ENCODE results near the gene NFKBIB. TPM values are rescaled to one million over a fixed set of nuclear protein-coding genes. Genes with fewer than 3 reads are reported as not detected.

NFKBIB gene
- total RNA-seq, result 20.8 and 24.1 TPM in 2 replicates
- polyA plus RNA-seq, result 29.6 and 30.1 TPM in 2 replicates

DNA sequence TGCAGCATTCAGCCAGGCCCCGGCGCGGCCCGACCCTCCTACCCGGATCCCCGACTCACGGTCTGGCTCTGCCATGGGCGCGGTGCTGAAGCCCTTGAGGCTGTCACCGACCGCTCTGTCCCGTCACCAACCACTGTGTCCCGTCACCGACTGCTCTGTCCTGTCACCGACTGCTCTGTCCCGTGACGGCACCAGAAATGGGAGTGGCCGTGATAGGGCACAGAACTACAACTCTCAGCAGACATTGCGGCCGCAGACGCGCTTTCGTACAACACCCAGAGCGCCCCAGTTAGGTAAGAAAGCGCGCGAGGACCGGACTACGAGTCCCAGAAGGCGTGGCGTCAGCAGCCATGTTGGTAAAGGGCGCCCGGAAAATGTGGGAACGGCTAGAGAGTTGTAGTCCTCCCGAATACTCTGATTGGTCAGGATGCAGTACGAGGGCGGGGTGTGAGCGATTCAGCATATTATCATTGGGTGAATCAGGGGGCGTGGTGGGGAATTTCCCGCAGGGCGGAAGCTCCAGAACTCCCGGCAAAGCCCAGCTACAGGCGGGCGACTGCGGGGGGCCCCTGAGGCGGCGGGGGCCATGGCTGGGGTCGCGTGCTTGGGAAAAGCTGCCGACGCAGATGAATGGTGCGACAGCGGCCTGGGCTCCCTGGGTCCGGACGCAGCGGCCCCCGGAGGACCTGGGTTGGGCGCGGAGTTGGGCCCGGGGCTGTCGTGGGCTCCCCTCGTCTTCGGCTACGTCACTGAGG, at the start of gene NFKBIB, which contains the start of gene SIRT2:
TSS of gene NFKBIB (plus strand) at position 523 of the 755 bp plus-strand sequence. CDS start at position 587, 64 bp downstream.
TSS of gene SIRT2 (minus strand) at position 172 of the 755 bp plus-strand sequence. CDS start at position 75, 97 bp downstream.
- H3K27me3 ChIP-seq, result no peaks in the 10 kb centered on the region
- H3K9me2 ChIP-seq (replicated peaks; ENCODE audit: insufficient read depth), result no peaks in the 10 kb centered on the region
- H3K4me3 ChIP-seq, result peak within 1 kb of the TSS; percentile 40
- 1% methylated on average over 56 of the region's 64 CpGs for WGBS (ENCODE audit: low lambda C conversion rate, missing lambda C conversion rate)
- peaks cover 62% of the 10 kb centered on the region for H3K79me2 ChIP-seq
- H3K36me3 ChIP-seq (replicated peaks; ENCODE audit: insufficient read depth, low read depth), result no peaks in the 10 kb centered on the region
- H3K27ac ChIP-seq, result peak within 1 kb of the TSS; percentile 95
- TF ChIP-seq EZH2 (IDR thresholded peaks at IDR 0.05; ENCODE audit: borderline replicate concordance), result no peak
- TF ChIP-seq EZH2phosphoT487 (IDR thresholded peaks at IDR 0.05; ENCODE audit: low read depth, severe bottlenecking, unreplicated experiment), result no peak
- no peak for TF ChIP-seq CTCF (IDR thresholded peaks at IDR 0.05; ENCODE audit: poor library complexity)
- H4K20me1 ChIP-seq (ENCODE audit: insufficient read depth, poor library complexity, severe bottlenecking), result no peaks in the 10 kb centered on the region
- H3K4me2 ChIP-seq, result peak within 1 kb of the TSS; percentile 85
- peak; percentile 100 for DNase-seq (ENCODE audit: low spot score)
- H3K9me3 ChIP-seq (ENCODE audit: low read depth), result no peaks in the 10 kb centered on the region
- peaks cover 11% of the 10 kb centered on the region for H3K4me1 ChIP-seq (ENCODE audit: insufficient read depth)
- H2AFZ ChIP-seq, result peak within 1 kb of the TSS; percentile 45

- Histone ChIP-seq H3K4me3 (peak overlapping the region; percentile 10), H2AFZ (peak overlapping the region; percentile 1)
- WGBS (ENCODE audit: low lambda C conversion rate, missing lambda C conversion rate), result 1% methylated on average over 26 of the region's 26 CpGs
Measured at GRCh38 chr19:38850436-38850975, 49.3 kb upstream of the NFKBIB start.

GRCh38 chr19:38850976-38851621, 48.7 kb upstream of the NFKBIB start:
- peak overlapping the region; percentile 76 for H3K4me2 ChIP-seq
- peaks cover 30% of the 10 kb centered on the region for H3K79me2 ChIP-seq
- 37% methylated on average over 40 of the region's 40 CpGs for WGBS (ENCODE audit: low lambda C conversion rate, missing lambda C conversion rate)
- H4K20me1 ChIP-seq (ENCODE audit: insufficient read depth, poor library complexity, severe bottlenecking), result peaks cover 30% of the 10 kb centered on the region
- H3K9me2 ChIP-seq (replicated peaks; ENCODE audit: insufficient read depth), result no peaks in the 10 kb centered on the region
- peak overlapping the region; percentile 100 for H3K27ac ChIP-seq
- peak overlapping the region; percentile 10 for H3K4me3 ChIP-seq
- H3K4me1 ChIP-seq (ENCODE audit: insufficient read depth), result peaks cover 18% of the 10 kb centered on the region
- no peaks in the 10 kb centered on the region for H3K9me3 ChIP-seq (ENCODE audit: low read depth)
- peak; percentile 41 for DNase-seq (ENCODE audit: low spot score)
- H3K36me3 ChIP-seq (replicated peaks; ENCODE audit: insufficient read depth, low read depth), result no peaks in the 10 kb centered on the region
- no peaks in the 10 kb centered on the region for H3K27me3 ChIP-seq
- no peak for TF ChIP-seq EZH2phosphoT487 (IDR thresholded peaks at IDR 0.05; ENCODE audit: low read depth, severe bottlenecking, unreplicated experiment)
- TF ChIP-seq EZH2 (IDR thresholded peaks at IDR 0.05; ENCODE audit: borderline replicate concordance), result no peak
- no peak for TF ChIP-seq CTCF (IDR thresholded peaks at IDR 0.05; ENCODE audit: poor library complexity)
- H2AFZ ChIP-seq, result peak overlapping the region; percentile 1

More at GRCh38 chr19:38850436-38850975, 49.3 kb upstream of the NFKBIB start:
- Histone ChIP-seq H3K79me2 (peaks cover 36% of the 10 kb centered on the region), H3K27me3 (no peaks in the 10 kb centered on the region), H3K9me3 (ENCODE audit: low read depth) (no peaks in the 10 kb centered on the region), H3K9me2 (replicated peaks; ENCODE audit: insufficient read depth) (no peaks in the 10 kb centered on the region), H3K27ac (peak overlapping the region; percentile 100), H3K4me2 (peak overlapping the region; percentile 76), H4K20me1 (ENCODE audit: insufficient read depth, poor library complexity, severe bottlenecking) (peaks cover 36% of the 10 kb centered on the region), H3K36me3 (replicated peaks; ENCODE audit: insufficient read depth, low read depth) (no peaks in the 10 kb centered on the region), H3K4me1 (ENCODE audit: insufficient read depth) (peaks cover 18% of the 10 kb centered on the region)
- DNase-seq (ENCODE audit: low spot score), result no peak
- TF ChIP-seq EZH2phosphoT487 (IDR thresholded peaks at IDR 0.05; ENCODE audit: low read depth, severe bottlenecking, unreplicated experiment) (no peak), CTCF (IDR thresholded peaks at IDR 0.05; ENCODE audit: poor library complexity) (peak; percentile 13), EZH2 (IDR thresholded peaks at IDR 0.05; ENCODE audit: borderline replicate concordance) (no peak)

Measured in hepatocyte (in vitro differentiated cells).